SW480 (cell line): ENCODE data around the gene SPATA31C2.
"Not testable (repeated sequence)": the region's sequence is repeated elsewhere in the genome, so short reads cannot be mapped to it uniquely, and the experiment has no call there.

Experiments
- DNase-seq: peaks from one replicate; pipeline ENCODE4 v3.0.0-alpha.2; 2016; ENCODE audit warnings: low spot score

SPATA31C2 gene

DNA sequence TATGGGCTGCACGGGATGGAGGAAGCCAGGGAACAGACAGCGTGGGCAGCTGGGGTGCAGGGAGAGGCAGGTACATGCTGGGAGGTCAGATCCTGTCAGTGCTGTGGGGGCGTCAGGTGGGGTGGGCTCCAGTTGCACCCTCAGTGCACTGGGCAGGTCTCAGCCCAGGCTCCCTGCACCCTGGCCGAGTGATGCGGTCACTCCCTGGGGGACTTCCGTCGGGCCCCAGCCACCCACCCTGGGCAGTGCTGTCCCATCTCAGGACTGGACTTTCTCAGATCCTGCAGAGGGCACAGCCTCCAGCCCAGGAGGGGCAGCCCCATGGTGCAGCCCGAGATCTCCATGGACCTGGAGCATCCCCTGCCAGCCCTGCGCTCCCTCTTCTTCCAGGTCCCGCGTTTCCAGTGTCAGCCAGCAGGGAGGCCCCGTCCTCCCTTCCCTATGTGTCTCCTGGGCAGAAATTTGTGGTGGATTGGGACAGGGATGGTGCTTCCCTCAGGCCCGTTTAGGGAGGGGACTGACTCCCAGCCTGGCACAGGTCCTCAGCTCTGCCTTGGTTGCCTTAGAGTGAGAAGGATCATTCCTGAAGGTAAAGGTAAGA, 10.5 kb downstream of the SPATA31C2 start:
- DNase-seq = not testable (repeated sequence)

DNA sequence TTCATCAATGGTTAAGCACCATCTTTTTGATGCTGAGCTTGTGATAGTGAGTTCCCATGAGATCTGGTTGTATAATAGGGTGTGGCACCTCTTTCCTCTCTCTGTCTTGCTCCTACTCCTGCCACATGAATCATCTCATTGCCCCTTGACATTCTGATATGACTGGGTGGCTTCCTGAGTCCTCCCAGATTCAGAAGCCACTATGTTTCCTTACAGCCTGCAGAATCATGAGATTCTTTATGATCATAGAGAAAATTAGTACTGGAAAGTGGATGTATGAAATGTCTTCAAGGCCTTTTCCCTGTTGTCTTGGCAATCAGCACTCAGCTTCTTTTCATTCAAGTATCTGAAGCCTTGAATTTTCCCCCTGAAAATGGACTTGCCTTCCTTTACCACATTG, 14.9 kb downstream of the SPATA31C2 start:
- not testable (repeated sequence) for DNase-seq

DNA sequence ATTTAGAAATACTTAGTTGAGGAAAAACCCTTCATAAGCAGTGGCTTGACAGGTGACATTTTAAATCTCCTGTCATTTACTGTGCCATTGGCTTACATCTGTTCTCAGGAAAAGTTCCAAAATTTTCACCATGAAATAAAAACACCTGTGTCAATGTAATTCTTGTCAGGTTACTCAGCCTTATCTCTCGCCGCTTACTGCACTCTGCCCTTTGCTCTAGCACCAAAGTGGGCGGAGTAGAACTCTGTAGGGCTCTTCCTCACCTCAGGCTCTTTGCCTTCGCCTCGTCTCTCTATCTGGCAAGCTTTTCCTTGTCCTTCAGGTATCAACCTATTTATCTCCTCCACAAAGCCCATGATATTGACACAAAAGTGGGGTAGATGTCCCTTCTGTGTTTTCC, 20.2 kb downstream of the SPATA31C2 start:
- DNase-seq = not testable (repeated sequence)

DNA sequence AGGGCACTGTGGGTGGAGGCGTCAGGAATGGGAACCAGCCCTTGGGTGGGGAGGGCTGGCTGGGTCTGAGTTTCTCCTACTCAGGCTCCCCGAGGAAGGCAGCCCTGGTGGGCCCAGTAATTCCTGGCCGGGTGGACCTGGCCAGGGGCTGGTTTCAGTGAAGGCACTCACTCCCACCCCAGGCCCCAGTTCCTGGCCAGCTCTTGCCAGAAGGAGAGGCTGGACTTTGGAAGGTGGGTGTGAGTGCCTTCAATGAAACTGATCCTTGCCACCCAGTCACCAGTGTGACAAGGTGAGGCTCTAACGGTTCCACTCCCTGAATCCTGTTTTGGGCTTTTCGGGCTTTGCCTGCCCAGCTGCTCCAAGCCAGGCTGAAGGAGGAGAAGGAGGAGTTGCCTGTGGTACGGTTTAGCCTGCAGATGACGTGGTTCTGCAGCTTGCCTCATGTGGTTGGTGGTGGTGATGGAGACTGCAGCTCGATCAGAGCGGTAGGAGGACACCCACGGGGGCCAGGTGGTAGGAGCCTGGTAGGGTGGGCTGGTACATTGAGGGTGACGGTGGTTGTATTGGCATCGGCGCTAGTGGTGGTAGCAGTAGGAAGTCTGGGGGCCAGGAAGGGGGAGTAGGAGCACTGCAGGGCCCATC, 23.2 kb downstream of the SPATA31C2 start:
- not testable (repeated sequence) for DNase-seq

DNA sequence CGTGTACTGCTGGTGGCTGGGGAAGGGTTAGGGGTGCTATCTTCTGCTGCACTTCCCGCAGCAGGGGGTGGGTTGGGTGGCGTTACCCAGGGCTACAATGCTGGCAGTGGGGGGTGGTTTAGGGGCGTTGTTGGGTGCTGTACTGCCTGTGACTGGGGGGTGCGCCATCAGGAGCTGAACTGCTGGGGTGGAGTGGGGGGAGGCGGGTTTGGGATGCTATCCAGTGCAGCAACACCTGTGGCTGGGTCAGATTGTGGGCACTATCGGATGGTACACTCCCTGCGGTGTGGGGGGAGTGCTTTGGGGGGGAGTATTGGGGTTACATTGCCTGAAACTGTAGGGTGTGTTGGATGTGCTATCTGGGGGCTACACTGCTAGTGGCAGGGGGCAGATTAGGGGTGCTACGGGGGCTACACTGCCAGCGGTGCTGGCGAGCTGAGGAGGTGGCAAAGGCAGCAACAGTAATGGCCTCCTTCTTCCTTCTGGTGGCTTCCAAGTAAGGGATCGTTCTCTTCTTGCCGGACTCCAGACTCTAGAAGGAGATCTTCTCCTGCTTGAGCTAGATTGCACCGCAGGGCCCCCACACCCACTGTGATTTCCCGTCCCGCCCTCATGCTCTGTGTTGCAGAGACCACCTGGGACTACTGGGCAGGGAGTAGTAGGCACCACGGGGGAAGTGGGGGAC, 23.9 kb downstream of the SPATA31C2 start:
- not testable (repeated sequence) for DNase-seq

DNA sequence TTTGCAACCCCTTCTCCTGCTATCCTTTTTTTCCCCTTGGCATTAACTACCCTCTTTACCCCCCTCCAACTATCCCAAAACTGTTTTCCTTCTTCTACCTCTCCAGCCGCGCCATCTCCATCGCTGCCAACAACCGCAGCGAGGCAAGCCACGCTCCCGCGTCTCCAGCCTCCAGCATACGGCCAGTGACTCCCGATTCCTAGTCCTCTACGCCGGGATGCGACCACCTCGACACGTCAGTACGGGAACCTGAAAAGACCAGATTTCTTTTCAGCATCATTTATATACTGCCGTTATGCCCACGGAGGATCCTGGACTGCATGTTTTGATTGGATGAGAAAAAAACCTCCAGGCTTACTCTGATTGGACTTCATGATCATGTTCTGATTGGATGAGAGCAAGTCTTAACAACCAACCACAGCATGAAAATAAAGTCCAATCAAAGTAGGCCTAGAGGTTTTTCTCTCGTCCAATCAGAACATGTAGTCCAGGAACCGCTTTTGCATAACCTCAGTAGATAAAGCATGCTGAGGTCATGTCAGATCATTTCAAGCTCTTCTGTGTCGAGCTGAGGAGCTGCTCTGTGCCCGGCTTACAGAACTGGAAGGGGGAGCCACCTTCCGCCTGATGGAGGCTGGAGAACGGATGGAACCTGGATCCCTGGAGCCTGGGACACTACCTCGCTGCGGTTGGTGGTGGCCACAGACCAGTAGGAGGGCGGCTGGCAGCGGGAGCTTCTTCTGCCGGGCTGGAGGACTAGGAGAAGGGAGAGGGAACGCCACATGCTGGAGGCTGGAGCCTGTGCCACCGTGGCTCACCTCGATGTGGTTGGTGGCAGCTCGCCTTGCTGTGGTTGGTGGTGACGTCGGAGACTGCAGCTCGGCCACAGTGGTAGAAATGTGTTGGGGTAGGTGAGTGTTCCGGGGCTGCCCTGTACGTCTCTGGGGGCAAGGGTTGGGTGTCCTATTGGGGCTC, 24.8 kb downstream of the SPATA31C2 start:
- DNase-seq = not testable (repeated sequence)

GRCh38 chr9:88110026-88110425, 28.2 kb downstream of the SPATA31C2 start:
- no peak for DNase-seq

DNA sequence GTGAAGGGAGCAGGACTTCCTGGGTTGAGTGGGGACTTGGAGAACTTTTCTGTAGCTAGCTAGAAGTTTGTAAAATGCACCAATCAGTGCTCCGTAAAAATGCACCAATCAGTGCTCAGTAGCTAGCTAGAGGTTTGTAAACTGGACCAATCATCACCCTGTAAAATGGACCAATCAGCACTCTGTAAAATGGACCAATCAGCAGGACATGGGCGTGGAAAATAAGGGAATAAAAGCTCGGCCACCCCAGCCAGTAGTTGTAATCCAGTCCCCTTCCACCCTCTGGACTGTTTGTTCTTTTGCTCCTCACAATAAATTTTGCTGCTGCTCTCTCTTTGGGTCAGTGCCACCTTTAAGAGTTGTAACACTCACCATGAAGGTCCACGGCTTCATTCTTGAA, 29.5 kb downstream of the SPATA31C2 start:
- no peak for DNase-seq

- peak; percentile 77 for DNase-seq
Measured at GRCh38 chr9:88106492-88106891, 31.8 kb downstream of the SPATA31C2 start.

DNA sequence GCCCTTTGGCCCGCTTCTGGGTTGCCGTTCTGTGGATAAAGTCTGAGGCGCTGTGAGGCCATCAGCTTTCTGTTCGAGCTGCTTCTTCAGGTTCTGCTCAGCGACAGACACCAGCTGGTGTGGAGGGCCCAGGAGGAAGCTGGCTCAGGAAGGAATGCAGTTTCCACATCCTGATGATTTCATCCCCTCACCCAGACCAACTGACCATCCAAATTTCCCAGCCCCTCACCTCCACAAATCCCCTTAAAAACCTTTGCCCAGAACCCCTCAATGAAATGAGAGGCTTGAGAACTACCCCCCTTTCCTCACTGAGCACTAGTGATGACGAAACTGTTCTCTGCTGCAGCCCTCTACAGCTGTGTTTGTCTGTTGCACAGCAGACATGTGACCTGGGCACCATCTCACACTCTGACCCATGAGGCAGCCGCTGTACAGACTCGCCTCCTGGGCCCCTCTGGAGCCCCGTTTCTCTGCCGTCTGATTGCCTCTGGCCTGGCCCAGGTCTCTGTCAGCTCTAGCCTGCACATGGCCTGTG, 45.4 kb downstream of the SPATA31C2 start:
- no peak for DNase-seq

- no peak for DNase-seq
Measured at GRCh38 chr9:88090151-88090581, 48.1 kb downstream of the SPATA31C2 start.

DNA sequence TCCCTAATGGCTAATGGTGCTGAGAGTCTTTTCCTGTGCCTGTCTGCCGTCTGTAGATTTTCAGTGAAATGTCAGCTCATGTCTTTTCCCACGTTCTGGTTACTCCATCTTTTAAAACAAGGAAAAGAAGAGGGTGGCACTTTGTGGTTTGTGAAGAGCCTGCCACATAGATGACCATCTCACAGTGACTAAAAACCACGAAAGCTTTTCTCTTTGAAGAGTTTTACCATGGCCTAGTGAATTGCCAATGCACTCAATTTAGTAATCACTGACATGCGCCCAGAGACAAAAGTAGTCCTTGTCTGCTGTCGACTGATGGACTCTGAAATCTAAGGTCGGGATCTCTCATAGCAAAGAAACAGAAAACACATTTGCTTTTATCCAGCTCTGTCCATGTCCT, 50.4 kb downstream of the SPATA31C2 start:
- peak; percentile 55 for DNase-seq

DNA sequence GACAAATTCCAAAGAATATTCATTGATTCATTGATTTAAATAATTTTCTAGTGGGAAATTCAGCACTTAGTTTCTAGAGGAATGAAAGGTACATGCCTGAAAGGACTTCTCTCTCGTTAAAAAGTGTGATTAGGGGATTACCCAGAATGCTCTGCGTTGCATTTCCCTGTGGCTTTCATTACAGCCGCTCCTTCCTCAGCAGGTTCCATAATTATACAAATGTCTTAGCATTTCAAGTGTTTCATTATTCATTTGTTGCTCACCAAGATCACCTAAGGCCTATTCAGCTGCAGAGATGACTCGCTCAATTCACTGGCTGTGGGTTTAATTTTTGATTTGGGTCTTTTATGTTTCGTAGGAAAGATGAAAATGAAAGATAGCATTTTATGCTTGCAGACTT, 52.8 kb downstream of the SPATA31C2 start:
- no peak for DNase-seq

- no peak for DNase-seq
Measured at GRCh38 chr9:88084357-88085183, 53.7 kb downstream of the SPATA31C2 start.
